ENCODE data around the gene OR5AK2.

GRCh38 chr11:56994532-56994931 lies 5.8 kb downstream of the OR5AK2 start:
- TF ChIP-seq CTCF (IDR thresholded peaks at IDR 0.05 in 2 of 3, conservative IDR thresholded peaks at IDR 0.05 in 1 of 3; ENCODE audit: insufficient read depth in 2 of 3, low read depth in 1 of 3, low read length in 3 of 3) = no peak
- TF ChIP-seq FOS (IDR thresholded peaks at IDR 0.05; ENCODE audit: extremely low read depth, insufficient read length) = no peak
- TF ChIP-seq IRF2 (CRISPR knock-in tag; IDR thresholded peaks at IDR 0.05) = no peak
- TF ChIP-seq KDM1A (IDR thresholded peaks at IDR 0.05) = no peak
- no peak for TF ChIP-seq BMI1 (IDR thresholded peaks at IDR 0.05; ENCODE audit: low read length)
- TF ChIP-seq CHD1 (IDR thresholded peaks at IDR 0.05; ENCODE audit: low read length) = no peak
- no peak for TF ChIP-seq MAFF (IDR thresholded peaks at IDR 0.05; ENCODE audit: low read length)
- no peak for TF ChIP-seq PREB (CRISPR knock-in tag; IDR thresholded peaks at IDR 0.05)
- no peak for TF ChIP-seq SAFB (IDR thresholded peaks at IDR 0.05; ENCODE audit: borderline replicate concordance, low read depth, low read length)
- TF ChIP-seq EZH2 (IDR thresholded peaks at IDR 0.05; ENCODE audit: borderline replicate concordance, low read depth, low read length) = no peak
- TF ChIP-seq ZNF76 (CRISPR knock-in tag; IDR thresholded peaks at IDR 0.05; ENCODE audit: borderline replicate concordance) = no peak
- no peak for TF ChIP-seq POLR2A (conservative IDR thresholded peaks at IDR 0.05)
- no peak for TF ChIP-seq JUNB (CRISPR knock-in tag; conservative IDR thresholded peaks at IDR 0.05)
